T-helper 2 cell (primary cell): Measurements from ENCODE around the gene HOXD3.

Experiments
- DNase-seq, 5 experiments: peaks; one replicate each; pipeline versions ENCODE4 v3.0.0 to v3.0.0-alpha.2; 2012 to 2022

The HOXD3 gene

GRCh38 chr2:176149481-176149938 is 7.6 kb upstream of the HOXD3 start:
- DNase-seq: no peak

- DNase-seq: no peak
These were observed 7.0 kb upstream of the HOXD3 start for GRCh38 chr2:176149939-176150583.

- no peak for DNase-seq
These were observed 6.3 kb upstream of the HOXD3 start for GRCh38 chr2:176150584-176151441.

GRCh38 chr2:176151442-176152287 is 5.4 kb upstream of the HOXD3 start, which contains the start of gene HOXD4:
HOXD4 (plus strand) TSS chr2:176151550; CDS start chr2:176151634, 84 bp downstream.
- no peak for DNase-seq

GRCh38 chr2:176152350-176153181 is 4.5 kb upstream of the HOXD3 start:
- DNase-seq: no peak

- no peak for DNase-seq
These were observed 2.4 kb upstream of the HOXD3 start for GRCh38 chr2:176154576-176155252.

GRCh38 chr2:176155356-176156044 is 1.6 kb upstream of the HOXD3 start:
- DNase-seq: no peak

- no peak for DNase-seq
These were observed 753 bp upstream of the HOXD3 start for GRCh38 chr2:176156301-176156806.

- DNase-seq: peak in 1 of 5 experiments; percentile 27
These were observed 535 bp downstream of the HOXD3 start for GRCh38 chr2:176157499-176158185.

- DNase-seq: no peak
These were observed 1.1 kb downstream of the HOXD3 start for GRCh38 chr2:176158186-176158591.

- no peak for DNase-seq
These were observed 2.0 kb downstream of the HOXD3 start for GRCh38 chr2:176158855-176159662.

GRCh38 chr2:176159663-176160250 is 2.6 kb downstream of the HOXD3 start:
- no peak for DNase-seq

GRCh38 chr2:176160251-176160985 is 3.3 kb downstream of the HOXD3 start:
- no peak for DNase-seq

GRCh38 chr2:176160986-176161824 is 4.1 kb downstream of the HOXD3 start:
- no peak for DNase-seq

- DNase-seq: no peak
These were observed 4.9 kb downstream of the HOXD3 start for GRCh38 chr2:176161825-176162626.
